Measurements from ENCODE around the gene ZBTB9.

The ZBTB9 gene

GRCh38 chr6:33459226-33459625 lies 4.8 kb downstream of the ZBTB9 start:
- Histone ChIP-seq H3K4me3 (ENCODE audit: low read length, poor library complexity, severe bottlenecking) (no peak overlapping the region), H3K9me2 (replicated peaks; ENCODE audit: low read depth, low read length) (no peaks in the 10 kb centered on the region), H4K20me1 (ENCODE audit: insufficient read depth, low read length, poor library complexity, severe bottlenecking) (no peaks in the 10 kb centered on the region), H3K36me3 (ENCODE audit: insufficient read depth, low read length) (no peaks in the 10 kb centered on the region), H3K4me2 (ENCODE audit: low read depth, low read length, poor library complexity, severe bottlenecking) (no peak overlapping the region), H3K79me2 (ENCODE audit: insufficient read depth, low read length) (peaks cover 15% of the 10 kb centered on the region), H3F3A (ENCODE audit: low read depth) (no peaks in the 10 kb centered on the region), H3K9me3 (ENCODE audit: insufficient read depth, low read depth, low read length) (no peaks in the 10 kb centered on the region), H3K27me3 (ENCODE audit: insufficient read depth, low read length, poor library complexity, severe bottlenecking) (no peaks in the 10 kb centered on the region), H3K9ac (ENCODE audit: low read depth, low read length, poor library complexity, severe bottlenecking) (no peak overlapping the region), H3K4me1 (ENCODE audit: insufficient read depth, low read length, poor library complexity, severe bottlenecking) (peaks cover 10% of the 10 kb centered on the region), H2AFZ (ENCODE audit: low read length) (no peak overlapping the region)
- TF ChIP-seq EZH2phosphoT487 (IDR thresholded peaks at IDR 0.05; ENCODE audit: borderline replicate concordance): no peak
- TF ChIP-seq, protein P1, sequence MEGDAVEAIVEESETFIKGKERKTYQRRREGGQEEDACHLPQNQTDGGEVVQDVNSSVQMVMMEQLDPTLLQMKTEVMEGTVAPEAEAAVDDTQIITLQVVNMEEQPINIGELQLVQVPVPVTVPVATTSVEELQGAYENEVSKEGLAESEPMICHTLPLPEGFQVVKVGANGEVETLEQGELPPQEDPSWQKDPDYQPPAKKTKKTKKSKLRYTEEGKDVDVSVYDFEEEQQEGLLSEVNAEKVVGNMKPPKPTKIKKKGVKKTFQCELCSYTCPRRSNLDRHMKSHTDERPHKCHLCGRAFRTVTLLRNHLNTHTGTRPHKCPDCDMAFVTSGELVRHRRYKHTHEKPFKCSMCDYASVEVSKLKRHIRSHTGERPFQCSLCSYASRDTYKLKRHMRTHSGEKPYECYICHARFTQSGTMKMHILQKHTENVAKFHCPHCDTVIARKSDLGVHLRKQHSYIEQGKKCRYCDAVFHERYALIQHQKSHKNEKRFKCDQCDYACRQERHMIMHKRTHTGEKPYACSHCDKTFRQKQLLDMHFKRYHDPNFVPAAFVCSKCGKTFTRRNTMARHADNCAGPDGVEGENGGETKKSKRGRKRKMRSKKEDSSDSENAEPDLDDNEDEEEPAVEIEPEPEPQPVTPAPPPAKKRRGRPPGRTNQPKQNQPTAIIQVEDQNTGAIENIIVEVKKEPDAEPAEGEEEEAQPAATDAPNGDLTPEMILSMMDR (conservative IDR thresholded peaks at IDR 0.05; ENCODE audit: low read length): no peak

GRCh38 chr6:33466075-33466735 lies 11.8 kb downstream of the ZBTB9 start:
- no peaks in the 10 kb centered on the region for H3K9me3 ChIP-seq (ENCODE audit: insufficient read depth, low read depth, low read length)
- H3K4me2 ChIP-seq (ENCODE audit: low read depth, low read length, poor library complexity, severe bottlenecking): no peak overlapping the region
- H3K4me3 ChIP-seq (ENCODE audit: low read length, poor library complexity, severe bottlenecking): no peak overlapping the region
- H3K4me1 ChIP-seq (ENCODE audit: insufficient read depth, low read length, poor library complexity, severe bottlenecking): no peaks in the 10 kb centered on the region
- H3K36me3 ChIP-seq (ENCODE audit: insufficient read depth, low read length): no peaks in the 10 kb centered on the region
- no peak overlapping the region for H3K9ac ChIP-seq (ENCODE audit: low read depth, low read length, poor library complexity, severe bottlenecking)
- H3K9me2 ChIP-seq (replicated peaks; ENCODE audit: low read depth, low read length): no peaks in the 10 kb centered on the region
- no peaks in the 10 kb centered on the region for H4K20me1 ChIP-seq (ENCODE audit: insufficient read depth, low read length, poor library complexity, severe bottlenecking)
- H2AFZ ChIP-seq (ENCODE audit: low read length): no peak overlapping the region
- H3K79me2 ChIP-seq (ENCODE audit: insufficient read depth, low read length): no peaks in the 10 kb centered on the region
- TF ChIP-seq EZH2phosphoT487 (IDR thresholded peaks at IDR 0.05; ENCODE audit: borderline replicate concordance): no peak
- TF ChIP-seq, protein P1 (conservative IDR thresholded peaks at IDR 0.05; ENCODE audit: low read length): no peak
- no peaks in the 10 kb centered on the region for H3K27me3 ChIP-seq (ENCODE audit: insufficient read depth, low read length, poor library complexity, severe bottlenecking)
- H3F3A ChIP-seq (ENCODE audit: low read depth): no peaks in the 10 kb centered on the region

DNA sequence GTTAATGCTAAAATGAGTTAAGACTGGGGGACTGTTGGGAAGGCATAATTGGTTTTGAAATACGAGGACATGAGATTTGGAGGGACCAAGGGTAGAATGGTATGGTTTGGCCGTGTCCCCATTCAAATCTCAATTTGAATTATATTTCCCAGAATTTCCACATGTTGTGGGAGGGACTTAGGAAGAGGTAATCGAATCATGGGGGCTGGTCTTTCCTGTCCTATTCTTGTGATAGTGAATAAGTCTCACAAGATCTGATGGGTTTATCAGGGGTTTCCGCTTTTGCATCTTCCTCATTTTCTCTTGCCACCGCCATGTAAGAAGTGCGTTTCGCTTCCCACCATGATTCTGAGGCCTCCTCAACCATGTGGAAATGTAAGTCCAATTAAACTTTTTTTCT lies 12.7 kb downstream of the ZBTB9 start:
- H3K4me3 ChIP-seq (ENCODE audit: low read length, poor library complexity, severe bottlenecking): no peak overlapping the region
- TF ChIP-seq EZH2phosphoT487 (IDR thresholded peaks at IDR 0.05; ENCODE audit: borderline replicate concordance): no peak
- TF ChIP-seq, protein P1 (conservative IDR thresholded peaks at IDR 0.05; ENCODE audit: low read length): no peak

More for the DNA sequence above, 12.7 kb downstream of the ZBTB9 start:
- no peaks in the 10 kb centered on the region for H3K27me3 ChIP-seq (ENCODE audit: insufficient read depth, low read length, poor library complexity, severe bottlenecking)
- H3K4me2 ChIP-seq (ENCODE audit: low read depth, low read length, poor library complexity, severe bottlenecking): no peak overlapping the region
- H4K20me1 ChIP-seq (ENCODE audit: insufficient read depth, low read length, poor library complexity, severe bottlenecking): no peaks in the 10 kb centered on the region
- H2AFZ ChIP-seq (ENCODE audit: low read length): no peak overlapping the region
- H3K4me1 ChIP-seq (ENCODE audit: insufficient read depth, low read length, poor library complexity, severe bottlenecking): no peaks in the 10 kb centered on the region
- H3K9me3 ChIP-seq (ENCODE audit: insufficient read depth, low read depth, low read length): no peaks in the 10 kb centered on the region
- no peaks in the 10 kb centered on the region for H3K79me2 ChIP-seq (ENCODE audit: insufficient read depth, low read length)
- H3K36me3 ChIP-seq (ENCODE audit: insufficient read depth, low read length): no peaks in the 10 kb centered on the region
- H3K9ac ChIP-seq (ENCODE audit: low read depth, low read length, poor library complexity, severe bottlenecking): no peak overlapping the region
- H3K9me2 ChIP-seq (replicated peaks; ENCODE audit: low read depth, low read length): no peaks in the 10 kb centered on the region
- no peaks in the 10 kb centered on the region for H3F3A ChIP-seq (ENCODE audit: low read depth)
